Cardiac septum (tissue), 1 donor: Measurements from ENCODE around the gene THY1. TPM values are rescaled to one million over a fixed set of nuclear protein-coding genes. Genes with fewer than 3 reads are reported as not detected.
"Not testable (repeated sequence)": the region's sequence is repeated elsewhere in the genome, so short reads cannot be mapped to it uniquely, and the experiment has no call there.

ENCODE experiments used
- DNase-seq: peaks from one replicate; pipeline ENCODE4 v3.0.0-alpha.2; 2020; ENCODE audit warnings: low spot score
- intact Hi-C: fragments of 100-400 bp; cut with DNase I; formaldehyde crosslinking; loops from one replicate; pipeline ENCODE4 v1.14.0; 2022
- total RNA-seq: library from RNA; stranded (reverse); fragmentation: NEBNext Ultra II Directional; extraction: Animal tissue kit (Norgen Biotek cat#: 25700); gene quantifications from one replicate; pipeline ENCODE4 v1.2.1, GENCODE V29; 2021
- donor health status: DM: no; HTN: no; CAD: no.

The THY1 gene
- total RNA-seq, 1 donor from 2014 or later: 6.8 TPM

DNA sequence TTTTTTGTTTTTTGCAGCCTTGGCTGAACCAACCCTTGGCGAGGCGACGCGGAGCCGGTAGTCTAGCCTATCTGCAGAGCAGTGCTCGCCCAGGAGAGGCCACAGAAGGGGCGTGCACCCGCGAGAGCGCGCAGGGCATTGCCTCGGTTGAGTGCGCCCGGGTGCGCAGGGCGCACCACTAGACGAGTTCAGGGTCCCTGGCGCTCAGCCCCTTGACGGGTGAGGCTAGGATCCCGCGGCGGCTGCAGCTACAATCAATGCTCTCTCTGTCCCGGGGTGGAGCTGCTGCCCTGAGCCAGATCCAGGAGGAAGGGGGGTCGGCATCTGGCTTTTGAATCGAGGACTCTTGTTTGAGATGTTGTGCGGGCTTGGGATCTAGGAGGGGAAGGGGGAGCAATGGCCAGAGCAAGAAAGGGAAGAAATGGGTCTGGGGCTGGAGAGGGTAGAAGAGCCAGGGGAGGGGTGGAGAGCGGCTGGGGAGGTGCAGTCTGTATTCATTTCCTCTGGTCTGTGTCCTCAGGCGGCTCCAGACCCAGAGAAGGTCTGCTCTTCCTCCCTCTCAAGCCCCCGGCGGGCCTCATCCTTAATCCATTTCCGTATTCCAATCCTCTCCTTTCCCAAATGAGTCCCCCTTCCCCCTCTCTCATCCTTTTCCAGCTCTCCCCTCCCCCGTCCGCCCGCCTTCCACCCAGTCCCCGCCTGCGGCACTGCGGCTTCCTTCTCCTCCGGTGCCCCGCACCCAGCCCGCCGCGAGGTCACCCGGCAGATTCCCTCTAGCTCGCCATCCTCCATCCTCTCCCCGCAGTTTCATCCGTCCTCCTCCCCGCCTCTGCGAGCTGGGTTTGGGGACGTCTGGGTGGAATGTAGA, 797 bp downstream of the THY1 start:
- DNase-seq: no peak
- intact Hi-C loops: no loop called here

DNA sequence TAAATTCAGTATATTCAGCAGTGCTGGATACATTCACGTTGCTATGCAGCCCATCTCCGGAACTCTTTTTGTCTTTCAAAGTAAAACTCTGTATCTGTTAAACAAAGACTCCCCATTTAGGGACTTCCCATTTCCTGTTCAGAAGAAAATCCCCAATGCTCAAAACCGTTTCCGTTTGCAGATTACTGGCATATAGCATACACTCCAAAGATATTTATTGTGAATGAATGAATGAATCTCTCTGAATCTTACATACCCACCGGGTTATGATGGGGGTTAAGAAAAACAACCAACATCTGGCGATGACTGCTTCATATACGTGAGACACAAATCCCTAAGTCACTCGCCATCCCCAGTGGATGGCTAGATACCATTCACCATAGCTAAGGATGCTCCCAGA, 1.6 kb downstream of the THY1 start:
- intact Hi-C loops: no loop called here
- DNase-seq: no peak

DNA sequence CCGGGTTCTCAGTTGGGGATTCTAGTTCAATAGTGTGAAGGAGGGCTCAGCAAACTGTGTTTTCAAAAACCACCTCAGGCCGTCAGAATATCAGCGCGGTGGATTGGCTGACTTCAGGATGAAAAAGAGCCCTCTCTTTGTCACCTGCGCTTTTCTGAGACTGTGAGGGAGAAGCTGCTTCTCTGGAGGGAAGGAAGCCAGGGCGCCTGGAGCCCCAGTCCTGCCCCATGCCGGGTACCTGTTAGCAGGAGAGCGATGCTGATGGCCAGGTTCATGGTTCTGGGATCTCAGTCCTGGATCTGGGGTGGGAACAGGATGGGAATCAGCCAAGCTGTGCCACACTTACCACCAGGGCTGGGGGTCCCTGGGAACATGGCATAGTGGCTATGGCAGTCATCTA, 2.3 kb downstream of the THY1 start:
- no peak for DNase-seq
- intact Hi-C loops: no loop called here

DNA sequence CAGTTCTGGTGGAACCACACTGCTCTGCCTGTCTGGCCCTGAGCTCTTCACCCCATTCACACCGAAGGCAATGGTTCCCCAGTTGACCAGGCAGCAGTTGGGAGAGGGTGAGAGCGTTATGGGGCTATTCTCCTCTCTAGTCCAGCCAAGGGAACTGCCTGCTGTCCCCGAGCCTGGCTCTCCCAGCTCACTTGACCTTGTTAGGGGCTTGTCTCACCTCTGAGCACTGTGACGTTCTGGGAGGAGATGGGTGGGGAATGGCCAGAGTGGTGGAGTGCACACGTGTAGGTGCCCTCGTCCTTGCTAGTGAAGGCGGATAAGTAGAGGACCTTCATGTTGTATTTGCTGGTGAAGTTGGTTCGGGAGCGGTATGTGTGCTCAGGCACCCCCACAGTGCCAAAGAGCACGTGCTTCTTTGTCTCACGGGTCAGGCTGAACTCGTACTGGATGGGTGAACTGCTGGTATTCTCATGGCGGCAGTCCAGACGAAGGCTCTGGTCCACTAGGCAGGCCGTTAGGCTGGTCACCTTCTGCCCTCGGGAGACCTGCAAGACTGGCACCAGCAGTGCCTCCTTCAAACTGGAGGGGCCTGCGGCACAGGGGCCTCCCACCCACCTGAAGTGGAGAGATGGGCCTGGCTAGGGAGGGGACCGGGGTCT, 3.0 kb downstream of the THY1 start:
- intact Hi-C loops: no loop called here
- no peak for DNase-seq

DNA sequence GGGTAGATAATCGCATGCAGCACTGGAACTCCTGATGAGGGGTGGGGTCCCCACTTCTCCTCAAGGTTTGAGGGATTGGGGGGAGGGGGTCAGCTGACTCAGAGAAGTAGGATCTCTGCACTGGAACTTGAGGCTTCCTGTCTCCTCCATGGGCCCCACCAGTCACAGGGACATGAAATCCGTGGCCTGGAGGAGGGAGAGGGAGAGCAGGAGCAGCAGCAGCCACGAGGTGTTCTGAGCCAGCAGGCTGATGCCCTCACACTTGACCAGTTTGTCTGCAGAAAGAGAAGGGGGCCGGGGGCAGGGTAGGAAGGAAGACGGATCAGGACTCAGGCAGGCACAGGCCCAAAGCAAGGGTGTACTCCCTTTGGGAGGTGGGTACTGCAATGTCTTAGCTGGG, 3.7 kb downstream of the THY1 start:
- intact Hi-C loops: no loop called here

DNA sequence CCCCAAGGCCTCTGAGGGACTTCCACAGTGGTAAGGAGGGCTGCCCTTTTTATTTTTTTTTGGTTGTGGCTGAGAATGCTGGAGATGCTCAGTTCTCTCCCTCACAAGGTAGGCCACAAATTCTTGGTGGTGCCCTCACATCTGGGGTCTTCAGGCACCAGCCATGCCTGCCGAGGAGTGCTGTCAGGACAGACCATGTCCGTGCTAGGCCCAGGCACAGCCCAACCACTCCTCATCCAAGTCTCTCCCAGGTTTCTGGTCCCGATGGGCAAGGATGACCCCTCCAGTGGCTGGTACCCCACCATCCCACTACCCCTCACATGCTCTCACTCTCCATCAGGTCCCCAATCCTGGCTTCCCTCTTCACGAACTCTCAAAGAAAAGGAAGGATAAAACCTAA, 4.2 kb downstream of the THY1 start:
- DNase-seq: no peak
- intact Hi-C loops: no loop called here

More for the DNA sequence above, 3.7 kb downstream of the THY1 start:
- no peak for DNase-seq

DNA sequence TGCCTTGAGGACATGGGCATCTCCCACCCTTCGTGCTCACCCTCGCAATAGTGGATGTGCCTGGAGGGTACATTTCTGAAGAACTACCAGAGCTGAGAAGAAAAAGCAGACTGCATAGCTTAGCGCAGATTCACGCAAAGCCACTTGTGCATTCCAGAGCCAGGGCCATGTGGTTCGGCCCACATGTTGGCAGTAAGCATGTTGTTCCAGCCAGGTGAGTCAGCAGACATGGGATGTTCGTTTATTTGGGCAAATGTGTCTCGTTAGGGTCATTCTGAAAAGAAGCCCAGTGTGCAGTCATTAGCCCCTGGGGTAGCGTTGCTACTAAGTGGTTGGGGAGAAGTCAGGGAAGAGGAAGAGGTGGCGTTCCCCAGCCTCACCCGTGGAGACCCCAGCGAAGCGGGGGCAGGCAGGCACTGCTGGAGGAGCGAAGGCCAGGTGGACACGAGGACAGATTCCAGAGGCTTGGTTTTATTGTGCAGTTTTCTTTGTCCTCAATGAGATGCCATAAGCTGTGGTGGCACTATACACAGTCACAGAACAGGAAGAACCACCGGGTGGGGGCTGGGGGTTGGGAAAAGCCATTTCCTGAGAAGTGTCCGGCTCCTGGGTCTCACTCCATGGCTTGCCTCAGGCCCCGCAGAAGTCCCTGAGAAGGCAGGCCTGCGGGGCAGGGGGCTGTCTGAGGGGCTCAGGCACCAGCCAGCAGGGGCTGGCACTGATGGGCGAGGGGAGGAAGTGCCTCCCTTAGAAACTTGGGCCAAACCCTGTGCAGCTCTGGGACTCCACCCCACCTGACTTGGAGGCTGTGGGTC, 5.0 kb downstream of the THY1 start:
- no peak for DNase-seq
- intact Hi-C loops: no loop called here

DNA sequence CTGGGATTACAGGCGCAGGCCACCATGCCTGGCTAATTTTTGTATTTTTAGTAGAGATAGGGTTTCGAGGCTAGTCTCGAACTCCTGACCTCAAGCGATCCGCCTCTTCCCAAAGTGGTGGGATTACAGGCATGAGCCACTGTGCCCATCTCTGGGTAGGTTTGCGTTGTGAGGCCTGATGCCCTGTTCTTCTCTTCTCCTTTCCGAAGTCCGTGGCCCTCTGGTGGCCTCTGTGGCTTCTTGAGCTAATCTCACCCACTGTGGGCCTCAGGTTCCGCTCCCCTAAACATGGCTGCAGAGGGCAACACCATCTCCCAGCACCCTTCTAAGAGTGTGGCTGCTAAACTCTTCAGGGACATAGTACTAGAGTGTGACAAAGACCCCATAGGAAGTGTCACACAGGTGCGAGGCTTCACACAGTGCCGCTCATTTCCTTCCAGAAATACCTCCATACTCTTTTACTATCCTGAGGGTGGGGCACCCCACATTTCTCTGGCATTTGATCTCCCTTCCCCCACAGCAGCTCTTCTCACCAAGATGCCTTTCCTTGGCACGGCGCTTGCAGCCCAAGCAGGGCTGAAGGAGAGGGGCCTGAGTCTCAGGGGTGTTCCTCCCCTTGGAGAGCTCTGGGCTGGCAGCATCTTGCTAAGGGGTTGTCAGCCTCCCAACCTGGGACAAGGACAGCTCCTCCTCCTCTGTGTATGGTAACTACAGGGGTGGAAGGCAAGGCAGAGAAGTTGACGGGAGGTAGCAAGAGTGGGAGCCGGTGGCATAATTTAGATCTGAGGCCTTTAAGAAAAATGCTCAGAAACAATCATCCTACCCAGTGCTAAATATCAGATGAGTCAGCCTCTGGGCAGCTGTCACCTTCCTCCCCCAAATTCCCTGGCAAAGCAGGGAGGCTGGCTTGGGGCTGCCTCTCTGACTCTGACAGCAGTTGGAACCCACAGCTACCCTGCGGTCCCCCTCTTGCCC, 6.1 kb downstream of the THY1 start:
- intact Hi-C loops: no loop called here
- DNase-seq: no peak

DNA sequence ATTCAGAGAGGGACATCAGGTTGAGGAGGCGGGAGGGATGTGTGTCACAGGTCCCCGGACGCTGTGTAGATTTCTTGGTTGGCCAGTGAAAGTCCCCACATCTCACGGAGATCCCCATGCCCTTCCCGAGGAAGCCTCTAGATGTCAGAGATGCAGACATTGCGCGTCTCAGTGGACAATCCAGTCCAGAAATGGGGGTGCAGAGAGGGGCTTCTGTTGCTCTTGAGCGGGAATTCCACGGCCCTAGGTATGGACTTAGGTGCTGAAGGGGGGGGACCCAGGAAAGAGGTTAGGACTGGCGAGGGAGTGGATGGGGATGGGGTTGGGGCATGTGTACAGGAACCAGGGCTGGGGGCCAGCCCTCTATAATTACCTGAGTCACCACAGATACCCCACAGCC, 7.0 kb downstream of the THY1 start:
- DNase-seq: no peak

DNA sequence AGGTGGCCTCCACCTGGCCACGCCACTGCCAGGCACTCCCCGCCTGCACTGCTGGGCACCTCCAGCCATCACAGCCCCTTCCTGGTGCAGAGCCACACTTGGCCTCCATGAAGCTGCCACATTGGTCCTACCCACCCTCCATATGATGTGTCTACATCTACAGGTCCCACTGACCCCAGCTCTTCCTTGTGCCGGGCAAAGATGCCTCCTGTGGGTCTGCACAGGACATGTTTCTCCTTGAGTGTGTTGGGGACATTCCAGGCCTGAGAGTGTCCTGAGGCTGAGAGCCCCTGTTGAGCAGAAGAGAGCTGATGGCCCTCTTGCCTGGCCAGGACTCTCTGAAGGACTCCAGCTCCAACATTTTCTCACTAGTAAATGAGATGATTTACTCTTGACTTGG, 7.5 kb downstream of the THY1 start:
- intact Hi-C loops: no loop called here
- no peak for DNase-seq

More for the DNA sequence above, 7.0 kb downstream of the THY1 start:
- intact Hi-C loops: no loop called here

DNA sequence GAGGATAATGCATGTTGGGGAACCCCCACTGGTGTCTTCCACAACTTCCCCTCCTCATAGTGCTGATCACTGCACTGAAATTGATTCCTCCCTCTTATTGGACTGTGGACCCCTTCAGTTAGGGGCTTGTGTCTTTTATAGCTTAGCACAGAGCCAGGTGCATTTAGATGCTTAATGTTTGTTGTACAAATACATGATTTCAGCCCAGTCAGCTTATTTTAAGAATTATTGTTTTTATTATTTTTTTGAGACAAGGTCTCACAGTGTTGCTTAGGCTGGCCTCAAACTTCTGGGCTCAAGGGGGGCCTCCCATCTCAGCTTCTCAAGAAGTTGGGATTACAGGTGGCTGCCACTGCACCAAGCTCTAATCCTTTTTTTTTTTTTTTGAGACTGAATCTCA, 8.2 kb downstream of the THY1 start:
- no peak for DNase-seq
- intact Hi-C loops: no loop called here

DNA sequence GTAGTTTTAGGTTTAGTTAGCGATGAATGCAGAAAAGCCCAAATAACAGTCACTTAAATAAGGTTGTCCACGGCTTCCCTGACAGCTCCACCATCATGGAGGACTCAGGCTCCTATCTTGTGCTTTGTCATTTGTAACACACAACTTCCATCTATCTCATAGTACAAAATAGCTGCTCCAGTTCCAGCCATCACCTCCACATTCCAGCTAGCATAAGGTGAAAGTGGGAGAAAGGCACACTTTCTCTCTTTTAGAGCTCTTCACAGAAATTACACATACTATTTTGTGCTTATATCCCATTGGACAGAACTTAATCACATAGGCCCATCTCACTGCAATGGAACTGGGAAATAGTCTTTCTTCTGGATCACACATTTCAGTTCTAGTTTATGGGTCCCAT, 8.7 kb downstream of the THY1 start:
- intact Hi-C loops: no loop called here

DNA sequence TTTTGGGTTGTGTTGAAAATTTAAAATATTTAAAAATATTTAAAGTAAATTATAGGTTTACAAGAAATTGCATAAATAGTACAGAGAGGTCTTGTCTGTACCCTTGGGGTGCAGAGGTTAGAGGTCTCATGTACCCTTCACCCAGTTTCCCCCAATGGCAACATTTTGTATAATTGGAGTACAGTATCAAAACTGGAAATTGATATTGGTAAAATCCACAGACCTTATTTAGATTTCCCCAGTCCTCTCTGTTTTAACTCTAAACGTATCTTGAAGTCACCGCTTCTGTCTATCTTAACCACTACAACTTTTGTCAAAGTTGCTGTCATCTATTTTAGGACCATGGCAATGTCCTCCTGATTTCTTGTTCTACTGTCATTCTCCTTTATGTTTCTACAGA, 10.9 kb downstream of the THY1 start:
- intact Hi-C loops: no loop called here
- DNase-seq: no peak

More for the DNA sequence above, 8.7 kb downstream of the THY1 start:
- no peak for DNase-seq

DNA sequence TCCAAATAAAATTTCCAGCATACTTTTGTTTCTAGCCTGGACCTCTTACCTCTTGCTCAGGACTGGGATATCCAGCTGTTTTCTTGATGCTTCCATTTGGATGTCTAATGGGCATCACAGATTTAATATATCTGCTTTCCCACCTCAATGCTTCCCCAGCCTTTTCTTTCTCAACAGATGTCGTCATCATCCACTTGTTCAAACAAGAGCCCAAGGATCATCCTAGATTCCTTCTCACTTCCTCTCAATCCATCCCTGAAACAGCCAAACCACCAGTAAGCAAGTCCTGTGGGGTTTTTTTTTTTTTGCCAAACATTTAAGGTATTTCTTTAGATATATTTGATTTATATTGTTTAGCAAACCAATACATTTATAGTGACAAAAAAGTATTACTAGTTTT, 12.5 kb downstream of the THY1 start:
- intact Hi-C loops: no loop called here
- DNase-seq: no peak

DNA sequence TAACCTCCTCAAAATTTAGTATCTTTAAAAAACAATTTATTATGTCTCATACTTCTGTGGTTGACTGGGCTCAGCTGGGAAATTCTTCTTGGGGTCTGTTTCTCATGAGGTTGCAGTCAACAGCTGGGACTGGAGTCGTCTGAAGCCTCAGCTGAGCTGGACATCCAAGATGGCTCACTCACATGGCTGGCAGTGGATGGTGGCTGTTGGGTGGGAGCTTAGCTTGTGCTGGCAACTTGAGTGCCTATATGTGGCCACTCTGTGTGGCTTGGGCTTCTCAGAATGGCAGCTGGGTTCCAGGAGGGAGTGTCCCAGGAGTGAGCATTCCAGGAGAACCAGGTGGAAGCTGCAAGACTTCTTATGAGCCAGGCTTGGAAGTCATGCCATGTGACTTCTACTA, 13.2 kb downstream of the THY1 start:
- no peak for DNase-seq
- intact Hi-C loops: no loop called here

DNA sequence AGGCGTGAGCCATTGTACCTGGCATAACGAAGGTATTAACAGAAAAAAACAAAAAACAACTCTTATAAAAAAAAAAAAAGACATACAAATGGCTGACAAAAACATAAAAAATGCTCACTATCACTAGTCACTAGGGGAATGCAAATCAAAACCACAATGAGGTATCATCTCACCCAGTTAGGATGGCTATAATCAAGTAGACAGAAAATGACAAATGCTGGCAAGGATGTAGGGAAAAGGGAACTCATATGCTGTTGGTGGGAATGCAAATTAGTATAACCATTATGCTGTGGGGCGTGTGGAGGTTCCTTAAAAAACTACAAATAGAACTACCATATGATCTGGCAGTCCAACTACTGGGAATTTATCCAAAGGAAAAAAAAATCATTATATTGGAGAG, 17.0 kb downstream of the THY1 start:
- no peak for DNase-seq
- intact Hi-C loops: no loop called here

DNA sequence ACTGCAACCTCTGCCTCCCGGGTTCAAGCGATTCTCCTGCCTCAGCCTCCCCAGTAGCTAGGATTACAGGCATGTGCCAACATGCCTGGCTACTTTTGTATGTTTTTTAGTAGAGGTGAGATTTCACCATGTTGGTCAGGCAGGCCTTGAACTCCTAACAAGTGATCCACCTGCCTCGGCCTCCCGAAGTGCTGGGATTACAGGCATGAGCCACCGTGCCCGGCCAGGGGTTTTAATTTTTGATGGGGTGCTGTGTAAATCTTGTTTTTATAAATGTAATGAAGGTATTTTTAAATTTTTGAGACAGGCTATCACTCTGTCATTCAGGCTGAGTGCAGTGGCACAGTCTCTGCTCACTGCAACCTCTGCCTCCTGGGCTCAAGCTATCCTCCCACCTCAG, 17.5 kb downstream of the THY1 start:
- DNase-seq, intact Hi-C loops: not testable (repeated sequence)

DNA sequence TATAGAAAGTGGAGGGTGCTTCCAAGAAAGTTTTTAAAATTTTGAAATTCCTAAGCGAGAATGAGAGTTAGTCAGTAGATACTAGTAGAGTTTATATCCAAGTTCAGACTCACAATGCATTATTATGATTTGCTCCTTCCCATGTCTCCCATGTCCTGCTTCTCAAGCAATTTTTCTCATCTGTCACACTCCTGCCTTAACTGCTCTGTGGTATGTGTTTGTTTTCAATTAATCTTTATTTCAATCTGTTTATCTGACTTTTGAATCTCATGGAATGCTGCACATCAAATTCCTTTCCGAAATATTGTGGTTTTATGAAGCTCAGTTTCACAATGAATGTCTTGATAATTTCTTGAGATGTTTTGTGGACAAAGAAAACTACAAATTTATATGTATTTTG, 18.1 kb downstream of the THY1 start:
- DNase-seq: no peak
- intact Hi-C loops: no loop called here

DNA sequence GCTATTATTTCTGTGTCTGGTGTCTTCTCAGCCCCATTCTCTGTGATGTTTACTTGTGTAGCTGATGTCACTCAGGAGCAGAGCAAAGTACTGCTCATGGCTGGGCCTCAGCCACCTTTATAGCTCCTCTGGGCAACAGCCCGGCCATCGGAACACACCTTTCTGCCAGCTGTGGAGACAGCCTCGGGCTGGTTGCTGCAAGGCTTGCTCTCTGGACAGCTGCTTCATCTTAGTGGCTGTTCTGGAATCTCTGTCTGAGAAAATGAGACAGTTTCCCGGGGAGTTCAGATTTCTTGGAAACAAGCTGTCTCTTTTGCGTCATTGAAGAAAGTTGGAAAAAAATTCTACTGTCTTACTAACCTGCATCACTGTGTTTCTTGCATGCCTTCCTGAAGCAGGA, 20.0 kb downstream of the THY1 start:
- no peak for DNase-seq
- intact Hi-C loops: no loop called here
